HG02642 (cell line): ENCODE results near the gene MYO18B.

Experiments used
- ATAC-seq: cut with Tn5 transposase; IDR thresholded peaks from one replicate; pipeline ENCODE4 v1.9.1; 2021; ENCODE audit warnings: mild to moderate bottlenecking; ENCODE audit not compliant: unreplicated experiment, poor library complexity

MYO18B gene

GRCh38 chr22:26065847-26066246 lies 323.9 kb downstream of the MYO18B start:
- no peak for ATAC-seq

DNA sequence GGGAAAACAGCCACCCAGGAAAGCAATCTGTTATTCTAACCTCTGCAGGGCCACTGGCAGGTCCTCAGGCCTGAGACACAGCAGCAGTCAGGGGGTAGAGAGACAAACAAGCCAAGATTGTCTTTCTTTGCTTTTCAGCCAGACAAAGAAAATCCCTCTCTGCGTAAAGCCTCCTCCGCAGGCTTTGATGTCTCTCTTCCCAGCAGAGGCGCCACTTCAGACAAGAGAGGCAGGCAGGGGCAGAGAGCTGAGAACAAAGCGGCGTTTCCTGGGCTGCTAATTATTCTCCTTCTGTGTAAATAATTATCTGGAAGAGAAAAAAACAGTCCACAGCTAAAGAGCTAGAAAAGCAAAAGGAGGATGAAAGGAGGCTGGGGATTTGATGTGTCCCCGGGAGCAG lies 324.5 kb downstream of the MYO18B start:
- ATAC-seq, result no peak

DNA sequence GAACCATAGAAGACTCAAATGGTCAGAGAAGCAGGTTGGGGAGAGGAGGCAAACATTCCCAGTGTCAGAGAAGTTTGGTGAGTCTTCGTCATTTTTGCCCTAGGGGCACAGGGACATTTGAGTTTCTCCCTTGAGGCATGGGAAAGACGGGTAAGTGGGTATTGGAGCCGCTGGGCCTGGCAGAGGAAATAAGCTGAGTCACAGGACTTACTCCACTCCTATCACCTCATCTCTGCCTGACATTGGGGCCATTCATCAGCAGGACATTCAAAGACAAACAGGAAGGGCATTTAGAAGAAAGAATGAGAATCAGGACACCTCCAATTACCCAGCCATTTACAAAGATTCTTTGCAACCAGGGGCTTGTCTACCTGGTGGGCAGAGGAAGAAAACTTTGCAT lies 326.6 kb downstream of the MYO18B start:
- no peak for ATAC-seq

DNA sequence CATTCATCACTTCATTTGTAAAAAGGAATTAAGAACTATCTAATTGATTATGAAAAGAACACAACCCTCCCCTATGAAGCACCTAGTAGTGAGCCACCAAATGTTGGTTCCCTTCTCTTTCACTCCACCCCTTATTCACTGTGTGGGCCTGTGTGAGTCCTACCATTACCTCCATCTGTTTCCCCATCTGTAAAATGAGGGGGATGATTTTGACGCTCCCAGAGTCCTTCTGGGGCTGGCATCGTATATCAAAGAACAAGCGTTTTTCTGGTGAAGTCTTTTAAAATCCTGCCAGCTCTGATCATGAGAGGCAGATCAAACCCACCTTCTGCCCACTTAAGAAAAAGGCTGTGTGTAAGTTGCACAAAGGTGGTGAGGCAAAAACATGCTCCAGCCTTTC lies 330.6 kb downstream of the MYO18B start:
- ATAC-seq, result no peak

DNA sequence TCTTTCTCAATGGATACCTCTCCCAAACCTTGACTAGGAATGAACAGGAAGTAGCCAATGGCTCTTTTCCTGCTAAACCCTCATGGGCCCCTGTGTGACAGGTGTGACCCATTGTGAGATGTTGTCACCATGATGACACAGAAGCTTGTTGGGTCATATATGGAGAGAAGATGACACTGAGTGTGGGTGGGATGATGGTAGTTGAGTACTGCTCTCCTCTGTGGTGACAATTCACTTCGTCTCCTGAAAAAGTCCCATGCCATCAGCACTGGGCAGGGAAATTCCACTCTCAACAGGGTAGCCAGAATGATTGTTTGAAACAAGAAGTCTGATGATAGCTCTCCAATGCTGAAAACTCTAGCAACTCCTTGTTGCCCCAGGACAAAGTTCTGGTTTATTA lies 333.3 kb downstream of the MYO18B start:
- ATAC-seq, result no peak

DNA sequence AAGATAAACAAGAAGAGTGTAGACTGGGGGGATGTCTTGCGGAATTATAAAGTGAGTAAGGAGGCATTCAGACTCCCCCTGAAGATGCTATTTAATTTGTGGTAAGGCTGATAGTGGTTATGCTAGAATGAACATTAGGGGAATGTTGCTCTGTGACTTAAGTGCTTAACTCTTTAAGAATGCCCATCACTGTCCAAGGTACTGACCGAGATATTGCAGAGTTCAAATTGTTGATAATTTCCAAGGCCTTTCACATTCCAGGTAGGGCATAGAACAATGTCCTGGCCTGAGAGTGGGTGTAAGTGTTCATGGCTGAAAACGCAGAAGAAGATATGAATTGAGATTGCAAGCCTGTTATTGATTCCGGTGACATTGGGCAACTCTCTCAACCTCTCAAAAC lies 337.0 kb downstream of the MYO18B start:
- no peak for ATAC-seq
